22Rv1 (cell line): Measurements from ENCODE around the gene DEFB112.

Experiments
- H3K27ac ChIP-seq: fragments of 450-650 bp; 2 replicates; pipeline ENCODE4 v1.5.1; 2017
- CTCF ChIP-seq: fragments of 450-650 bp; IDR thresholded peaks from 2 replicates; pipeline ENCODE4 v1.5.1; 2017; ENCODE audit warnings: mild to moderate bottlenecking
- ZFX ChIP-seq: fragments of 450-650 bp; IDR thresholded peaks from 2 replicates; pipeline ENCODE4 v1.6.1; 2017; ENCODE audit warnings: antibody characterized with exemption, borderline replicate concordance

Gene DEFB112

GRCh38 chr6:50003139-50003538 is 46.6 kb downstream of the DEFB112 start:
- TF ChIP-seq CTCF (no peak), ZFX (no peak)

GRCh38 chr6:49995278-49995677 is 54.5 kb downstream of the DEFB112 start:
- no peak overlapping the region for H3K27ac ChIP-seq
- TF ChIP-seq CTCF: no peak
- TF ChIP-seq ZFX: no peak

More at GRCh38 chr6:50003139-50003538, 46.6 kb downstream of the DEFB112 start:
- no peak overlapping the region for H3K27ac ChIP-seq
